ENCODE results near the gene LRMDA.

LRMDA gene

DNA sequence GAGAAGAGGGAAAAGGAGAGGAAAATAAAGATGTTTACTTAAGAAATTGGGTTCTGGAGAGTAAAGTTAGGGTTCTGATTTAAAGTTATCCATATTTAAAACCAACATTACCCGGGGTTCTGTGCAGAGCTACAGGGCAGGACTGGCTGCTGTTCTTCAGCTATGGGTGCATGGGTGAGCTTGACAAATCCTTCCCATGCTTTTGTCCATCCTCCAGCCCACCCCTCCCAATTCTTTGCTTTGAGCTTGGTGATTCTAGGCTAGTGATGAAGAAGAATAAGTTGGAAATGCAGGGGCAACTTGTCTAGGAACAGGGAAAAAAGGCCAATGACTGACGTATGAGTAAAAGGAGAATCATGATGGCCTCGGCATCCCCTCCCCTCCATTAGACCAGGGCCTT, 636.0 kb downstream of the LRMDA start:
- Histone ChIP-seq H3K9me3 (ENCODE audit: insufficient read depth, low read length) (no peaks in the 10 kb centered on the region), H3K27ac (ENCODE audit: low read depth, low read length) (no peak overlapping the region), H3K4me3 (ENCODE audit: insufficient read depth, low read length, poor library complexity, severe bottlenecking) (no peak overlapping the region), H3K9ac (ENCODE audit: low read length) (no peak overlapping the region), H3F3A (ENCODE audit: insufficient read depth) (no peaks in the 10 kb centered on the region), H3K27me3 (ENCODE audit: low read length) (no peaks in the 10 kb centered on the region), H3K9me2 (replicated peaks; ENCODE audit: insufficient read depth, low read length) (no peaks in the 10 kb centered on the region), H3K36me3 (ENCODE audit: low read length) (no peaks in the 10 kb centered on the region), H3K4me2 (ENCODE audit: low read depth, low read length, poor library complexity, severe bottlenecking) (no peak overlapping the region), H3K79me2 (ENCODE audit: insufficient read depth, low read length) (no peaks in the 10 kb centered on the region), H4K20me1 (ENCODE audit: low read depth, low read length) (no peaks in the 10 kb centered on the region), H2AFZ (ENCODE audit: low read depth, low read length, severe bottlenecking) (no peak overlapping the region)
- TF ChIP-seq, protein P1, sequence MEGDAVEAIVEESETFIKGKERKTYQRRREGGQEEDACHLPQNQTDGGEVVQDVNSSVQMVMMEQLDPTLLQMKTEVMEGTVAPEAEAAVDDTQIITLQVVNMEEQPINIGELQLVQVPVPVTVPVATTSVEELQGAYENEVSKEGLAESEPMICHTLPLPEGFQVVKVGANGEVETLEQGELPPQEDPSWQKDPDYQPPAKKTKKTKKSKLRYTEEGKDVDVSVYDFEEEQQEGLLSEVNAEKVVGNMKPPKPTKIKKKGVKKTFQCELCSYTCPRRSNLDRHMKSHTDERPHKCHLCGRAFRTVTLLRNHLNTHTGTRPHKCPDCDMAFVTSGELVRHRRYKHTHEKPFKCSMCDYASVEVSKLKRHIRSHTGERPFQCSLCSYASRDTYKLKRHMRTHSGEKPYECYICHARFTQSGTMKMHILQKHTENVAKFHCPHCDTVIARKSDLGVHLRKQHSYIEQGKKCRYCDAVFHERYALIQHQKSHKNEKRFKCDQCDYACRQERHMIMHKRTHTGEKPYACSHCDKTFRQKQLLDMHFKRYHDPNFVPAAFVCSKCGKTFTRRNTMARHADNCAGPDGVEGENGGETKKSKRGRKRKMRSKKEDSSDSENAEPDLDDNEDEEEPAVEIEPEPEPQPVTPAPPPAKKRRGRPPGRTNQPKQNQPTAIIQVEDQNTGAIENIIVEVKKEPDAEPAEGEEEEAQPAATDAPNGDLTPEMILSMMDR (IDR thresholded peaks at IDR 0.05; ENCODE audit: insufficient read depth, low read length, poor library complexity, severe bottlenecking) = no peak

DNA sequence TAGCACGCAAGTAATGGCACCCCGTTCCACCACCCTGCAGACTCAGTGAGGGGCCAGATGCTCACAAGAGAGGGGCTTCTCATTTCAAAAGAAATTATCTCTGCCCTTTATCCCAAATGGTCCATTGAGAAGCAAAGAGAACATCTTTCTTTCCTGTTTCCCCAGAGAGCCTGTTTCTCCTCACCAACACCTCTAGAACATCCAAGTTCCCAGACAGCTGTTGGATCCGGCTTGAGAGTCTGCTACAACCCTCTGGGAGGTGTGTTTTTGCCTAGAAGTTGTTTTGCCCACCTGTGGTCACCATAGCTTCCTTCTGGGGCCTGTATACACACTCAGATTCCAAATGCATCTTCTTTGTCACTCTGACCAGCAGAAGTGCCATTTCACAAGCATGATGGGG, 637.4 kb downstream of the LRMDA start:
- Histone ChIP-seq H3K9ac (ENCODE audit: low read length) (no peak overlapping the region), H4K20me1 (ENCODE audit: low read depth, low read length) (no peaks in the 10 kb centered on the region), H3K9me3 (ENCODE audit: insufficient read depth, low read length) (no peaks in the 10 kb centered on the region), H3F3A (ENCODE audit: insufficient read depth) (no peaks in the 10 kb centered on the region), H3K36me3 (ENCODE audit: low read length) (no peaks in the 10 kb centered on the region), H3K27ac (ENCODE audit: low read depth, low read length) (no peak overlapping the region), H3K79me2 (ENCODE audit: insufficient read depth, low read length) (no peaks in the 10 kb centered on the region), H3K27me3 (ENCODE audit: low read length) (no peaks in the 10 kb centered on the region), H3K9me2 (replicated peaks; ENCODE audit: insufficient read depth, low read length) (0 out of 2 replicates have a peak, but pooled peaks cover 5% of the 10 kb centered on the region), H3K4me2 (ENCODE audit: low read depth, low read length, poor library complexity, severe bottlenecking) (no peak overlapping the region), H2AFZ (ENCODE audit: low read depth, low read length, severe bottlenecking) (no peak overlapping the region), H3K4me3 (ENCODE audit: insufficient read depth, low read length, poor library complexity, severe bottlenecking) (no peak overlapping the region)
- TF ChIP-seq, protein P1 (IDR thresholded peaks at IDR 0.05; ENCODE audit: insufficient read depth, low read length, poor library complexity, severe bottlenecking) = no peak
- TF ChIP-seq EZH2phosphoT487 (conservative IDR thresholded peaks at IDR 0.05; ENCODE audit: low read length) = no peak

DNA sequence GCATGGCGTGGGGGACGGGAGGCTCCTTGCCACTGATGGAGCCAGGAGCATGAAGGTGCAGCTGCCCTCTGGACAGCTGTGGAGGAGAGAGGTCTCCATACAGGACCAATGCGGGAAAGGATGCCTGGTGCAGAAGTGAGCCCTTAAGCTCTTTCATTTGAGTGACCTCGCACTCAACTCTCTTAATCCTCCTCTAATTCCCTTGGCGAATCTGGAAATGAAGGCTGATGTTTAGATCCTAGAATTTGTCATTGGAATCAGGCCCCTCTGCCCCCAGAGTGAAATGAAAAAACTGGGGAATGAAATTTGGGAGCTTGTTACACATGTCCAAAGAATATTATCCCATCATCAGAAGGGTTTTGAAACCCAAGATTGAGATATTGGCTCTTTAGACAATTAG, 639.5 kb downstream of the LRMDA start:
- Histone ChIP-seq H3K9me3 (ENCODE audit: insufficient read depth, low read length) (no peaks in the 10 kb centered on the region), H4K20me1 (ENCODE audit: low read depth, low read length) (no peaks in the 10 kb centered on the region), H3K79me2 (ENCODE audit: insufficient read depth, low read length) (no peaks in the 10 kb centered on the region), H3K4me2 (ENCODE audit: low read depth, low read length, poor library complexity, severe bottlenecking) (no peak overlapping the region), H3F3A (ENCODE audit: insufficient read depth) (no peaks in the 10 kb centered on the region), H3K9me2 (replicated peaks; ENCODE audit: insufficient read depth, low read length) (0 out of 2 replicates have a peak, but pooled peaks cover 5% of the 10 kb centered on the region), H3K36me3 (ENCODE audit: low read length) (no peaks in the 10 kb centered on the region), H3K4me3 (ENCODE audit: insufficient read depth, low read length, poor library complexity, severe bottlenecking) (no peak overlapping the region), H2AFZ (ENCODE audit: low read depth, low read length, severe bottlenecking) (no peak overlapping the region), H3K27ac (ENCODE audit: low read depth, low read length) (no peak overlapping the region), H3K27me3 (ENCODE audit: low read length) (no peaks in the 10 kb centered on the region), H3K9ac (ENCODE audit: low read length) (no peak overlapping the region)
- TF ChIP-seq, protein P1 (IDR thresholded peaks at IDR 0.05; ENCODE audit: insufficient read depth, low read length, poor library complexity, severe bottlenecking) = no peak
- TF ChIP-seq EZH2phosphoT487 (conservative IDR thresholded peaks at IDR 0.05; ENCODE audit: low read length) = no peak

Data from SU-DHL-6 (cell line).